Sciatic nerve (tissue), 1 donor: Measurements from ENCODE around the gene CDX2. TPM values are rescaled to one million over a fixed set of nuclear protein-coding genes. Genes with fewer than 3 reads are reported as not detected.

Experiments
- total RNA-seq: library from RNA; stranded (reverse); fragmentation: NEBNext Ultra II Directional; extraction: Animal tissue kit (Norgen Biotek cat#: 25700); gene quantifications from one replicate; pipeline ENCODE4 v1.2.1, GENCODE V29; 2021
- donor health status: DM: no; HTN: no; CAD: no.

CDX2 gene
- total RNA-seq, 1 donor from 2014 or later, result not detected

Other genes starting within 250 kb of the CDX2 start
- gene GSX1, start 176.8 kb downstream of the CDX2 start, total RNA-seq, result not detected
- not detected for gene PDX1, start 49.3 kb downstream of the CDX2 start, total RNA-seq
- not detected for gene URAD, start 19.4 kb upstream of the CDX2 start, total RNA-seq
- 0.22 TPM for gene FLT3, start 131.3 kb upstream of the CDX2 start, total RNA-seq
- 54.0 TPM for gene PAN3, start 169.2 kb upstream of the CDX2 start, total RNA-seq